Endothelial cell (in vitro differentiated cells): ENCODE measurements around the gene CALN1. TPM values are rescaled to one million over a fixed set of nuclear protein-coding genes. Genes with fewer than 3 reads are reported as not detected.

Experiments used
- DNase-seq: peaks from one replicate; pipeline ENCODE4 v3.0.0; 2021; ENCODE audit warnings: low spot score
- H3K27ac Mint-ChIP-seq: one replicate; pipeline ENCODE4 v1.8.0; 2021; ENCODE audit warnings: mixed read lengths, inconsistent platforms; ENCODE audit not compliant: unreplicated experiment
- H3K27me3 Mint-ChIP-seq: one replicate; pipeline ENCODE4 v1.8.0; 2021; ENCODE audit warnings: mild to moderate bottlenecking, moderate library complexity, mixed read lengths, inconsistent platforms; ENCODE audit not compliant: unreplicated experiment
- H3K36me3 Mint-ChIP-seq: one replicate; pipeline ENCODE4 v1.8.0; 2021; ENCODE audit warnings: mild to moderate bottlenecking, low read depth, mixed read lengths, inconsistent platforms; ENCODE audit not compliant: unreplicated experiment
- H3K4me1 Mint-ChIP-seq: one replicate; pipeline ENCODE4 v1.8.0; 2021; ENCODE audit warnings: mild to moderate bottlenecking, mixed read lengths, inconsistent platforms; ENCODE audit not compliant: unreplicated experiment
- H3K4me3 Mint-ChIP-seq: one replicate; pipeline ENCODE4 v1.8.0; 2021; ENCODE audit warnings: mild to moderate bottlenecking, mixed read lengths, inconsistent platforms; ENCODE audit not compliant: unreplicated experiment
- H3K9me3 Mint-ChIP-seq: one replicate; pipeline ENCODE4 v1.8.0; 2021; ENCODE audit warnings: mixed read lengths, inconsistent platforms; ENCODE audit not compliant: unreplicated experiment
- CTCF ChIP-seq: fragments of 200-600 bp; sonication (generic); IDR thresholded peaks from one replicate; pipeline ENCODE4 v1.5.0; 2021; ENCODE audit warnings: antibody characterized with exemption; ENCODE audit not compliant: unreplicated experiment
- total RNA-seq: library from RNA; stranded (reverse); fragmentation: NEBNext Ultra II Directional; extraction: Animal tissue kit (Norgen Biotek cat#: 25700); gene quantifications from one replicate; pipeline ENCODE4 v1.2.1, GENCODE V29; 2021; ENCODE audit not compliant: unreplicated experiment

CALN1 gene
- total RNA-seq, 1 donor from 2014 or later: 1.4 TPM

- Mint-ChIP-seq H3K27me3 (peaks cover 7% of the 10 kb centered on the region), H3K36me3 (peaks cover 3% of the 10 kb centered on the region), H3K9me3 (peaks cover 10% of the 10 kb centered on the region), H3K4me1 (no peaks in the 10 kb centered on the region), H3K27ac (no peak overlapping the region), H3K4me3 (no peak overlapping the region)
- no peak for DNase-seq
- TF ChIP-seq CTCF: no peak
Measured at GRCh38 chr7:71753236-71753635, 658.9 kb downstream of the CALN1 start.

DNA sequence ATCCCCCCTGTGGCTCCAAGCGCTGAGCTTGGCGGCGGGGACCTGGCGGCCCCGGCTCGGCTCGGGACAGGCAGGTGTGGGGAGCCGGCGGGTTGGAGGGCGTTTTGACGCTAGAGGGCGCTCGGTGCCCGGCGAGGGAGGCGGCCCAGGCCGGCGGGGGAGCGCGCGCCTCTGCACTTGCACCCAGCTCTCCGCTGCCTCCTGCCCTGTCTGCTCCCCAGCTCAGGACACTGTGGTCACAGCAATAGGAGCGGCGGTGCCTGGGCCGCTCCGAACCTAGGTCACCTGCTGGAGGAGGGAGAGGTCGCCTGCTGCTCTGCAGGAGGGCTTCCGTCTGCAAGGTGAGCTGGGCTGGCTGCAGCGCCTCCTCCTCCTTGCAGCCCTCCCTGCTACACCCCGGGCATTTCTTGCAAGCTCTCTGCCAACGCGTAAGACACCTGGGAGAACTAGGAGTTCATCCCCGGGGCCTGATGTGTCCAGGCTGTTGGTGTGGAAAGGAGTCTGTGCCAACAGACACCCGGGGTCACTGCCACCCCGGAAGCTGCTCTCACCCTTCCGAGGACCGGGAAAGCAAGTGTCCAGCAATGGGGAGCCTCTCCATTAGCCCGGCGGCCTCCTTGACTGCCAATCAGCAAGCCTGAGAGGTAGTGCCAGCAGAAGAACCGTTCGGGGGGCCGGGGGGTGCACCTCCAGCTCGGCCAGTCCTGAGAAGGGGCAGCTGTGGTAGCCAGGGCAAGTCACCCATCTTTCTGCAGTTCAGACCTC lies 659.8 kb downstream of the CALN1 start:
- H3K9me3 Mint-ChIP-seq: peaks cover 10% of the 10 kb centered on the region
- H3K4me1 Mint-ChIP-seq: no peaks in the 10 kb centered on the region
- H3K36me3 Mint-ChIP-seq: peaks cover 3% of the 10 kb centered on the region
- DNase-seq: peak; percentile 80
- no peak overlapping the region for H3K4me3 Mint-ChIP-seq
- H3K27ac Mint-ChIP-seq: no peak overlapping the region
- H3K27me3 Mint-ChIP-seq: peaks cover 11% of the 10 kb centered on the region
- peak; percentile 84 for TF ChIP-seq CTCF

GRCh38 chr7:71750290-71750689 lies 661.8 kb downstream of the CALN1 start:
- no peak overlapping the region for H3K4me3 Mint-ChIP-seq
- no peaks in the 10 kb centered on the region for H3K4me1 Mint-ChIP-seq
- H3K36me3 Mint-ChIP-seq: peaks cover 2% of the 10 kb centered on the region
- H3K27ac Mint-ChIP-seq: no peak overlapping the region
- H3K27me3 Mint-ChIP-seq: peaks cover 10% of the 10 kb centered on the region
- DNase-seq: no peak
- TF ChIP-seq CTCF: no peak
- no peaks in the 10 kb centered on the region for H3K9me3 Mint-ChIP-seq

DNA sequence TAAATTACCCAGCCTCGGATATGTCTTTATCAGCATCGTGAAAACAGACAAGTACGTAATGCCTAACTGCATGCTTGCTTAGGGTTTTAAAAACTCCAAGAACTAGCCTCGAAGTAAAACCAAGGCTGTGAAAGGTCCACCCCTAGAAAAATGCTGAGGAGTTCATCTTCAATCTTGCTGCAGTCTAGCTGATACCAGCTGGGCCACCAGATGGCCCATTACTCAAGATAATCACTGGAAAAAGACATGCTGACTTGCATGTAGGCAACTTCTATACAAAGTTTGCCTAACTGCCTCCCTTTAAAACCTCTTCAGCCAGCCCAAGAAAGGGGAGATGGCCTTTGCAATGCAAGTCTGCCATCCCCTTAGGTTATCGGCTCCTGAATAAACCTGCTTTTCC lies 666.1 kb downstream of the CALN1 start:
- TF ChIP-seq CTCF: no peak
- no peaks in the 10 kb centered on the region for H3K36me3 Mint-ChIP-seq
- no peaks in the 10 kb centered on the region for H3K4me1 Mint-ChIP-seq
- no peak overlapping the region for H3K4me3 Mint-ChIP-seq
- peaks cover 5% of the 10 kb centered on the region for H3K27me3 Mint-ChIP-seq
- no peak for DNase-seq
- H3K9me3 Mint-ChIP-seq: no peaks in the 10 kb centered on the region
- H3K27ac Mint-ChIP-seq: no peak overlapping the region

- TF ChIP-seq CTCF: no peak
- no peak overlapping the region for H3K4me3 Mint-ChIP-seq
- peaks cover 2% of the 10 kb centered on the region for H3K27me3 Mint-ChIP-seq
- no peaks in the 10 kb centered on the region for H3K36me3 Mint-ChIP-seq
- H3K9me3 Mint-ChIP-seq: no peaks in the 10 kb centered on the region
- H3K27ac Mint-ChIP-seq: no peak overlapping the region
- no peak for DNase-seq
- H3K4me1 Mint-ChIP-seq: no peaks in the 10 kb centered on the region
Measured at GRCh38 chr7:71740174-71740560, 672.0 kb downstream of the CALN1 start.
